A549 (cell line): ENCODE measurements around the gene ALG8. TPM values are rescaled to one million over a fixed set of nuclear protein-coding genes. Genes with fewer than 3 reads are reported as not detected.

Source experiments
- ATAC-seq, 2 experiments: fragments of 200-7000 bp in 1 of 2; fragments of >200 bp in 1 of 2; cut with Nextera tagmentation in 1 of 2; cut with Tn5 transposase in 1 of 2; 3 replicates each; pipeline versions ENCODE4 v1.8.0 to v1.9.1; 2018 to 2020; ENCODE audit warnings: mild to moderate bottlenecking in 1 of 2, moderate library complexity in 1 of 2
- CTCF ChIA-PET: fragments of 300-600 bp; sonication (Branson Sonifier 250); formaldehyde crosslinking; extraction: SDS; loops from one replicate; lab custom pipeline; 2021; ENCODE audit warnings: antibody characterized with exemption, inconsistent platforms; lab: Yijun Ruan, JAX
- POLR2A ChIA-PET: fragments of 350-600 bp; formaldehyde crosslinking; extraction: SDS; loops from one replicate; lab custom pipeline; 2021; ENCODE audit warnings: antibody characterized with exemption, inconsistent platforms; lab: Yijun Ruan, JAX
- DNase-seq, 2 experiments: peaks; one replicate each; pipeline versions ENCODE4 v3.0.0 to v3.0.0-alpha.2; 2011 to 2016; ENCODE audit warnings: low read depth in 1 of 2, low spot score in 1 of 2
- FAIRE-seq: peaks from 2 replicates; lab custom pipeline; 2011; peaks lifted over from hg19 to GRCh38; lab: Jason Lieb, UNC
- H3K27ac ChIP-seq, 2 experiments: fragments of >200 bp; sonication (Bioruptor Twin); formaldehyde crosslinking; 3 replicates each; pipeline ENCODE4 v1.5.1; 2016 to 2017
- H3K4me1 ChIP-seq: fragments of >200 bp; sonication (Bioruptor Twin); formaldehyde crosslinking; 3 replicates; pipeline ENCODE4 v1.6.1; 2016
- H3K4me2 ChIP-seq: fragments of >200 bp; sonication (Bioruptor Twin); formaldehyde crosslinking; 3 replicates; pipeline ENCODE4 v1.6.1; 2016
- H3K4me3 ChIP-seq: fragments of >200 bp; sonication (Bioruptor Twin); formaldehyde crosslinking; 3 replicates; pipeline ENCODE4 v1.5.1; 2016
- H3K9me3 ChIP-seq: fragments of >200 bp; sonication (Bioruptor Twin); formaldehyde crosslinking; 3 replicates; pipeline ENCODE4 v1.6.1; 2016
- FOSL2 ChIP-seq, 2 experiments: fragments of 450-650 bp in 1 of 2; fragments of >200 bp in 1 of 2; sonication (Bioruptor Twin) in 1 of 2; formaldehyde crosslinking; IDR thresholded peaks; 2 replicates each; pipeline versions ENCODE4 v1.5.0 to v1.6.1; 2016 to 2020; ENCODE audit warnings: mild to moderate bottlenecking in 1 of 2, moderate library complexity in 1 of 2
- KDM1A ChIP-seq: fragments of 200-600 bp; sonication (generic); IDR thresholded peaks from 2 replicates; pipeline ENCODE4 v1.6.1; 2016; ENCODE audit warnings: low read depth, mild to moderate bottlenecking
- NFE2L2 ChIP-seq: fragments of 150-350 bp; conservative IDR thresholded peaks from 2 replicates; pipeline ENCODE4 v1.6.1; 2014; ENCODE audit warnings: low read length
- ZFP36 ChIP-seq: fragments of 450-650 bp; IDR thresholded peaks from 2 replicates; pipeline ENCODE4 v1.6.1; 2014; ENCODE audit warnings: borderline replicate concordance; ENCODE audit not compliant: partially characterized antibody
- WGBS: methylation state at CpG from one replicate; pipeline ENCODE4 v1.1.6; 2017; ENCODE audit errors: missing lambda C conversion rate; 5-methylcytosine and 5-hydroxymethylcytosine counted together
- polyA plus RNA-seq, 4 experiments: library from polyadenylated mRNA; depleted of rRNA in 3 of 4; stranded (reverse); fragments of >200 nt; fragmentation: RNase III in 1 of 4; extraction: RNeasy Plus Mini Kit Qiagen cat#74134 plus additional on column Dnase treatment in 1 of 4; gene quantifications; 2 replicates in 3 of 4; 3 replicates in 1 of 4; pipeline ENCODE4 v1.2.3, GENCODE V29; 2011 to 2017
- small RNA-seq, 6 experiments: library from RNA; depleted of rRNA; stranded (forward); fragments of <200 nt; gene quantifications; one replicate each; pipeline ENCODE3, GENCODE V24; 2012

Gene ALG8
- polyA plus RNA-seq, 2 of the 4 experiments (the other 2 are of a cell fraction), result 59.0 to 159 TPM

- Histone ChIP-seq H3K4me2 (no peak overlapping the region), H3K4me1 (peaks cover 12% of the 10 kb centered on the region), H3K4me3 (no peak overlapping the region), H3K27ac (no peak overlapping the region), H3K9me3 (no peaks in the 10 kb centered on the region)
- WGBS, result 69% methylated on average over 4 of the region's 4 CpGs
- ChIA-PET POLR2A (no interaction called here), CTCF (interaction anchor here (0.6 to 3.3 kb wide), 3 partner anchors 9 to 580 kb away, joined by 3 to 21 read pairs (median 4); no protein-coding TSS in a partner anchor)
- TF ChIP-seq NFE2L2 (no peak), ZFP36 (no peak)
- ATAC-seq (no peak), FAIRE-seq (no peak), DNase-seq (no peak)
These were observed 84.5 kb downstream of the ALG8 start for GRCh38 chr11:78054971-78055370.

DNA sequence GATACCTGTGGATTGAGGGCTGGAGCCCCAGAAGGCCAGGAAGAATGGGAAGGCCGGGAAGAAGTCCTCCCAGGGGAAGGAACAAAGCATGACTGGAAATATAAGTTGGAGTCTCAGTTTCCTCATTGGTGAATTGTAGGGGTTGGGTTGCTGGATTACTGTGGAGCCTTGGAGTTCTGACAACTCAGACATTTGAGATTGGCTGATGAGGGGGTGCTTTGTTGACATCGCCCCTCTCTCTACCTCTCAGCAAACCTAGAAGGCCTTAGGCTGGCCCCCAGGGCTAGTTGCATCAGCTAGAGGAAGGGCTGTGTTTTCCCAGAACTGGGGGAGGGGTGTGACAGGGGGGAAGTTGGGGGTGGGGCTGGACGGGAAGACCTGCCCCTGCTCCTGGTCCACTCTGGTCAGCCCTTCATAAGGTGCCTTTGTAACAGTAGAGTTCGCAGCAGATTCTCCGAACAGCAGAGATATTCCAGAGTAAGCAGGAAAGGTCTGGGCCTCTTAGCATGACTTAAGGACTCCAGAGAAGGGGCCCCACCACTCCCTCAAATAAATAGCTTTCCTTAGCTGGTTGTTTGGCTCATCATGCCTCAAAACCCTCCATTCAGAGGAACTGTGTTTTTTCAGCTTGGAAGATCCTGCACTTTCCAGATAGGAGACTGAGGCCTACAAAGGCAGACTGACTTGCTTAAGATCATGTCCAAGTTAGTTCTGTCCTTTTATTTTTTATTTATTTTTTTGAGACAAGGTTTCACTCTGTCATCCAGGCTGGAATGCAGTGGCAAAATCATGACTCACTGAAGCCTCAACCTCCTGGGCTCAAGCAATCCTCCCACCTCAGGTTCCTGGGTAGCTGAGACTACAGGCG, 88.2 kb downstream of the ALG8 start:
- POLR2A ChIA-PET, result no interaction called here
- 84% methylated on average over 6 of the region's 6 CpGs for WGBS
- H3K9me3 ChIP-seq, result no peaks in the 10 kb centered on the region
- no peak overlapping the region for H3K4me3 ChIP-seq
- H3K4me2 ChIP-seq, result peak overlapping the region; percentile 36; the same call in 2 of the 3 replicates
- peak overlapping the region; percentile 36 to 60; a peak in 4 of 6 replicates for H3K27ac ChIP-seq
- no peak for DNase-seq
- H3K4me1 ChIP-seq, result peaks cover 12% of the 10 kb centered on the region
- no peak for TF ChIP-seq KDM1A
- TF ChIP-seq FOSL2 (IDR thresholded peaks at IDR 0.05), result no peak
- TF ChIP-seq FOSL2 (CRISPR knock-in tag; IDR thresholded peaks at IDR 0.05), result 0 out of 2 replicates have a peak, but pooled peaks have one; percentile 8
- CTCF ChIA-PET, result interaction anchor here (0.6 to 1.1 kb wide), 3 partner anchors 11 to 275 kb away, joined by 3 to 6 read pairs (median 4); no protein-coding TSS in a partner anchor
- no peak for FAIRE-seq
- no peak for ATAC-seq

Small RNAs within 50 kb of the gene (small RNA-seq; reads per million reads assigned to genes)
- 0 reads per million in 6 experiments for gene RNU6-126P

Other genes starting within 250 kb of the ALG8 start
- gene INTS4, start 145.0 kb downstream of the ALG8 start, polyA plus RNA-seq (2011; rRNA removed), result 35.3 and 39.4 TPM in 2 replicates
- 20.2 to 23.2 TPM (median 22.0 TPM) in 3 replicates for gene INTS4, start 145.0 kb downstream of the ALG8 start, polyA plus RNA-seq (2017; fragmentation: RNase III; extraction: RNeasy Plus Mini Kit Qiagen cat#74134 plus additional on column Dnase treatment)
- 3.2 and 3.6 TPM in 2 replicates for gene KCTD14, start 116.3 kb downstream of the ALG8 start, polyA plus RNA-seq (2011; rRNA removed)
- 2.4 to 2.7 TPM (median 2.6 TPM) in 3 replicates for gene KCTD14, start 116.3 kb downstream of the ALG8 start, polyA plus RNA-seq (2017; fragmentation: RNase III; extraction: RNeasy Plus Mini Kit Qiagen cat#74134 plus additional on column Dnase treatment)
- not detected in 2 replicates for gene THRSP, start 75.8 kb downstream of the ALG8 start, polyA plus RNA-seq (2011; rRNA removed)
- not detected in 3 replicates for gene THRSP, start 75.8 kb downstream of the ALG8 start, polyA plus RNA-seq (2017; fragmentation: RNase III; extraction: RNeasy Plus Mini Kit Qiagen cat#74134 plus additional on column Dnase treatment)
- 138 and 148 TPM in 2 replicates for gene NDUFC2, start 59.8 kb downstream of the ALG8 start, polyA plus RNA-seq (2011; rRNA removed)
- 241 to 277 TPM (median 248 TPM) in 3 replicates for gene NDUFC2, start 59.8 kb downstream of the ALG8 start, polyA plus RNA-seq (2017; fragmentation: RNase III; extraction: RNeasy Plus Mini Kit Qiagen cat#74134 plus additional on column Dnase treatment)
- gene KCTD21, start 49.0 kb upstream of the ALG8 start, polyA plus RNA-seq (2011; rRNA removed), result 7.2 and 8.2 TPM in 2 replicates
- gene KCTD21, start 49.0 kb upstream of the ALG8 start, polyA plus RNA-seq (2017; fragmentation: RNase III; extraction: RNeasy Plus Mini Kit Qiagen cat#74134 plus additional on column Dnase treatment), result 5.9 to 6.4 TPM (median 5.9 TPM) in 3 replicates
- 3.8 and 4.4 TPM in 2 replicates for gene USP35, start 49.3 kb upstream of the ALG8 start, polyA plus RNA-seq (2011; rRNA removed)
- gene USP35, start 49.3 kb upstream of the ALG8 start, polyA plus RNA-seq (2017; fragmentation: RNase III; extraction: RNeasy Plus Mini Kit Qiagen cat#74134 plus additional on column Dnase treatment), result 5.5 to 6.4 TPM (median 5.8 TPM) in 3 replicates